22Rv1 (cell line): Measurements from ENCODE around the gene ZNF579.

ENCODE experiments used
- CTCF ChIP-seq: fragments of 450-650 bp; IDR thresholded peaks from 2 replicates; pipeline ENCODE4 v1.5.1; 2017; ENCODE audit warnings: mild to moderate bottlenecking
- ZFX ChIP-seq: fragments of 450-650 bp; IDR thresholded peaks from 2 replicates; pipeline ENCODE4 v1.6.1; 2017; ENCODE audit warnings: antibody characterized with exemption, borderline replicate concordance

DNA sequence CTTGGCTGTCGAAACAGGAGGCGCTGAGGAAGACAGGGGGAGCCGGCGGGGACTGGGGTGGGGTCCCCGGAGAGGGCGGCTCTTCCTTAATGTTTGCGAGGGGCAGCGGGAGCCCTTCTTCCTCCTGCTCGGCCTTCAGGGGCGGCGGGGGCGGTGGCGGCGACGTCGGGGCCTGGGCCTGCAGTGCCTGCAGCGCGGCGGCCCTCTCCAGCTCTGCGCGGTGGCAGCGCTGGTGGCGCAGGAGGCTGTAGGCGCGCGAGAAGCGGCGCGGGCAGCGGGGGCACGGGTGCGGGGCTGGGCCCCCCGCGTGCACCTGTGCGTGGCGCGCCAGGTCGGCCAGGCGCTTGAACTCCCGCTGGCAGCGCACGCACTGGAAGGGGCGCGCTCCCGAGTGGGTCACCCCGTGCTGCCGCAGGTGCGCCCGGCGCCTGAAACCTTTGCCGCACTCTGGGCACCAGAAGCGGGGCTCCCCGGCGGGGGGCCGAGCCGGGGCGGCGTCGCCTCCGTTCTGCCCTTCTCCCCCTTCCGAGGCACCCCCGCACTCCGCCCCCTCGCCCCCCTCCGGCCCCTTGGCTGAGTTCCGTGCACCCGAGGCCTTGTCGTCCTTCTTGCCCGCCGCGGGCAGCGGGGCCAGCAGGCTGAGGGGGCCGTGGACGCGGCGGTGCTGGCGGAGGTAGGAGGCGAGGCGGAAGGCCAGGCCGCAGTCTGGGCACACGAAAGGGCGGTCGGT is 2.5 kb downstream of the ZNF579 start:
- TF ChIP-seq CTCF (no peak), ZFX (no peak)
